Glomerular visceral epithelial cell (primary cell): ENCODE data around the gene DRD4.

Experiments used
- DNase-seq: peaks from one replicate; pipeline ENCODE4 v3.0.0-alpha.2; 2016; ENCODE audit errors: extremely low spot score

The DRD4 gene

DNA sequence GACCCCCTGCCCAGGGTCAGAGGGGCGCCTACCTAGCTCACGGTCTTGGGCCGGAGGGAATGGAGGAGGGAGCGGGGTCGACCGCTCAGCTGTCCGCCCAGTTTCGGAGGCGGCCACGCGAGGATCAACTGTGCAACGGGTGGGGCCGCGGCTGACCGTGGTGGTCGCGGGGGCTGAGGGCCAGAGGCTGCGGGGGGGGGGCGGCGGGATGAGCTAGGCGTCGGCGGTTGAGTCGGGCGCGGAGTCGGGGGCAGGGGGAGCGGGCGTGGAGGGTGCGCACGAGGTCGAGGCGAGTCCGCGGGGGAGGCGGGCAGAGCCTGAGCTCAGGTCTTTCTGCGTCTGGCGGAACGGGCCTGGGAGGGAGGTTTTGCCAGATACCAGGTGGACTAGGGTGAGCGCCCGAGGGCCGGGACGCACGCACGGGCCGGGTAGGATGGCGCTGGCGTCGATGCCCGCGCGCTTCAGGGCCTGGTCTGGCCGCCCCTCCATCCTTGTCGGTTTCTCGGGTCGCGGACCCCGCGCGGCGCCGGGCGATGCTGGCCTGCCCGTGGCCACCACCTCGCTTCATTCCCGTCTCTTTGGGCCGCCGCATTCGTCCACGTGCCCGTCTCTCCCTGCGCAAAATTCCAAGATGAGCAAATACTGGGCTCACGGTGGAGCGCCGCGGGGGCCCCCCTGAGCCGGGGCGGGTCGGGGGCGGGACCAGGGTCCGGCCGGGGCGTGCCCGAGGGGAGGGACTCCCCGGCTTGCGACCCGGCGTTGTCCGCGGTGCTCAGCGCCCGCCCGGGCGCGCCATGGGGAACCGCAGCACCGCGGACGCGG lies at the start of gene DRD4:
Gene DRD4, plus strand, starts transcription at position 759 of the 822 bp plus-strand sequence. Its CDS starts 36 bp downstream, at position 795.
- DNase-seq = no peak

DNA sequence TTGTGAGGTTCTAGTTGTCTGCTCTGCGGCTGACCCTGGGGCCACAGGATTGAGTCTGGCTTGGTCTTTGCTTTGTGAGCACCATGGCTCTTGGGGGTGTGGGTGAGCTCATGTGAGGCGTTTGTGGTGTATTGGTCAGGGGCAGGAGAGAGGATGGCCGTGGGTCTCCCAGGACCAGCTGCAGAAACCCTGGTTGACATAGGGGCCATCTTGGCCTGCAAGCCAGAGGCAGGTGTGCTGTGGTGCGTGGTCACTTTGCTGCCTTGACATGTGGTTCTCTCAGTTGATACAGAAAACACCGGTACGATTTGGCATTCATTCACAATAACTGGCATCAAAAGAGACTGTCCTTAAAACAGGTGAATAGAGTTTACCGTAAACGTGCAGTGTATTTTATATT lies 49.5 kb upstream of the DRD4 start:
- DNase-seq = peak; percentile 39

DNA sequence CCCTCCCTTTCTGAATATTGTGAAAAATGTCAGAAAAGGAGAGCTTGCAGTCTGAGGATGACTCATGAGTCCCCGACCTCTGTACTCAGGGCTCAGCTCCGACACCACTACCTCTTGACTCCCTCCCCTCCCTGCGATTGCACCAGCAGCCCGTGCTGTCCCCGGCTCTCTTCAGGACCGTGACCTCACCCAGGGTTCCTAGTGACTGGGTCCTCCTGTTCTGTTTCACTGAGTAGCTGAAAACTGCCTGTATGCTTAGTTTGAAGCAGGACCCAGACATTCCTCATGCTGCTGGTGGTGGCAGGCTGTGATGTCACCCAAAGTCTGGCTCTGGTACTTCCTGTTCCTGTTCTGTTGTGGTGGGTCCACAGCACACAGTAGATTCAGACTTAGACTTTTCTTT lies 49.1 kb upstream of the DRD4 start:
- peak; percentile 87 for DNase-seq

DNA sequence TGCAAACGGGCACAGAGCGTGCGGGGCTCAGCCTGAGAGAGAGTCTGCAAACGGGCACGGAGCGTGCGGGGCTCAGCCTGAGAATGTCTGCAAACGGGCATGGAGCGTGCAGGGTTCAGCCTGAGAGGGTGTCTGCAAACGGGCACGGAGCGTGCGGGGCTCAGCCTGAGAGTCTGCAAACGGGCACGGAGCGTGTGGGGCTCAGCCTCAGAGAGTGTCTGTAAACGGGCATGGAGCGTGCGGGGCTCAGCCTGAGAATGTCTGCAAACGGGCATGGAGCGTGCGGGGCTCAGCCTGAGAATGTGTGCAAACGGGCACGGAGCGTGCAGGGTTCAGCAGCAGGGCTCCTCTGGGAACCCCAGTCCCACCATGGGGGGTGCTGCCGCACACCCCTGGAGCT lies 47.3 kb upstream of the DRD4 start:
- no peak for DNase-seq

DNA sequence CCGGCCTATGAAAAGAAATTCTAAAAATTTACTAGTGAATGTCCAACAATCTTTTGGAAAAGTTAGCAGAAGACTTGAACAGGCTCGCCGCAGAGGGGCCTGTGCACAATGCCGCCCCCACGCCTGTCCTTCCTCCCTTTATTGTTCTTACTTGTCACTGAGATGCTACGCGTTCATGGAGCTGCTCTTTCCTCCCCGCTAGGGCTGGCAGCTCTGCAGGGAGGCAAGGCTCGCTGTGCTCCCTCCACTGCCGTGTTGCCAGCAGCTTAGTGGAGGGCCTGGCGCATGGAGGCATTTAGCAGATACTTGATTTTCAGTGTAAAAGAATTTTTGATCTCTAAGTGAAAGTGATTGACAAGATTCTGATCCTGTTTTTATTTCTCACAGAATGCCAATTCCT lies 46.1 kb upstream of the DRD4 start:
- DNase-seq = no peak

DNA sequence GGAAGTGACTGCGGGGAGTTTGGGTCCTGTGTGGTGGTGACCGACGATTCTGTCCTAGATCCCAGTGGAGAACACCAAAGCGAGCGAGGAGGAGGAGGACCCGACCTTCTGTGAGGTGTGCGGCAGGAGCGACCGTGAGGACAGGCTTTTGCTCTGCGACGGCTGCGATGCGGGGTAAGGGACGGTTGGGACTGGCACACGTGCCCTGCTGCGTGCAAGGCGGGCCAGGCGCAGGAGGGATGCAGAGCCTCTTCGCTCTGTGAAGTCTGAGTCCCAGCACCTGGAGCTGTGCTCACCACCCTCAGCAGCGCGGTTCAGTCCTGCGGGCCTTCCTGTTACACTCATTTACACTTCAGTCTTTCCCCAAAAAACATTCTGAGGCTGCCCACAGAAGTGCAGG lies 44.6 kb upstream of the DRD4 start:
- DNase-seq = no peak

DNA sequence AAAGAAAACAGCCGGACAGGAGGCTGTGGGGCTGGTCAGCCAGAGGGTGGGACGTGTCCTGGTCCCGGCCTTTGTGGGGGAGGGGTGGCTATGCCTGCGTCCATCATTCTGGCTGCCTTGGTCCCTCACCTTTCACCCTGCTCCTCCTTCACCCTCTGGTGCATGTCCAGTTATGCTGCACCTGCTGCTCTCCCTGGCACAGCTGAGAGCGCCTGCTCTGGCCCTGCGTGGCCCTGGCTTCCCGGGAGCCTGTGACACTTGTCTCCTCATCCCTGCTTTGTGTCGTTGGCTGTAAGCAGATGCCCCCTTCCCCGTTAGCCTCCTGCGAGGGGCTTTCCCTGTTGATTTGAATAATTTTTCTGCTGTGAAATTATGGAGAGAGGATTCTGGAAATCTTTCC lies 44.2 kb upstream of the DRD4 start:
- DNase-seq = no peak

DNA sequence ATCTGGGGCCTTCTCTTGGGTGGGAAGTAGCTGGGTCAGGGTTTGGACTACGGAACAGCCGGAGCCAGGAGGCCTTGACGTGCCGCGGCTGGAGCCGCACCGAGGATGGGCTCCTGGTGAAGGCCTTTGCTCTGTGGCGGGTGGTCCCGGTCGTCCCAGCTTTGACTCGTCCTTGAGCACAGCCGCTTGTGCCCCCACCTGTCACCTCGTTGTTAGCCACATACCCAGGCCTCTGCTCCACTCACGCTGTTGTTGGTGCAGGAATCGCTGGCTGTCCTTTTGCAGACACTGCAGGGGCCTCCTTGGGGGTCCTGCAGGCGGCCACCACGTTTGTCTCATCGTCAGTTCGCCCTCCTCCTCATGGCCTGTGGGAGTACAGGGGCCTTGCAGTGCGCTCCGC lies 43.7 kb upstream of the DRD4 start:
- DNase-seq = no peak

DNA sequence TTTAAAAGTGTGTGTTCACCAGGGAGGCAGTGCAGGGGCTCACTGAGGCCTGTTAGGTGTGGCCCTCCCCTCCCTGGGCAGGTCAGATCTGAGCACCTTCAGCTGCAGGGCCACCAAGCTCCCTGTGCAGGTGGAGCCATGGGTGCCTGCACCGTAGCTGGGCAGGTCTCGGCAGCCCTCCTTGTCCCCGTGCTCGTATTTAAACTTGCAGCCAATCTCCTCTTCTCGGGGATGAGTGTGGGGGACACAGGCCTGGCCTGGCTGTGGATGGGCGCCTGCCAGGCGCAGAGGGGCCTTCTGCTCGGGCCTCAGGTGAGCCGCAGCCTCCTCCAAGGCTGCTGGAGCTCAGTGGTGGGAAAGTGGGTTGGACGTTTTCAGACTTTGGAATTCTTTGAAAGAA lies 41.7 kb upstream of the DRD4 start:
- no peak for DNase-seq

DNA sequence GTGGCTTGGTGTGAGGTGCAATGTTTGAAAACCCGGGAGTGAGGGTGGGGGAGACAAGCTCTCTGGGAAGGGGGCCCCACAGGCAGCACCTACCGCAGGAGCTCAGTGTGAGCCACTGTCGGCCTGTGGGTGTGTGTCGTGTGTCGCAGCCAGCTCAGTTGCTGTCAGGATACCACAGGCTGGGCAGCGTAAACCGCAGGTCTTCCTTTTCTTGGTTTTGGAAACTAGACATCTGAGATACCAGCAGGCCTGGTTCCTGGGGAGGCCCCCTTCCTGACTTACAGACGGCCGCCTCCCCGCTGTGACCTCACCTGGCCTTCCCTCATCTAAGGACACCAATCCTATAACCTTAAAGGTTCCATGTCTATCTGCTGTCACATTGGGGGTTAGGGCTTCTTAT lies 40.7 kb upstream of the DRD4 start:
- DNase-seq = no peak

DNA sequence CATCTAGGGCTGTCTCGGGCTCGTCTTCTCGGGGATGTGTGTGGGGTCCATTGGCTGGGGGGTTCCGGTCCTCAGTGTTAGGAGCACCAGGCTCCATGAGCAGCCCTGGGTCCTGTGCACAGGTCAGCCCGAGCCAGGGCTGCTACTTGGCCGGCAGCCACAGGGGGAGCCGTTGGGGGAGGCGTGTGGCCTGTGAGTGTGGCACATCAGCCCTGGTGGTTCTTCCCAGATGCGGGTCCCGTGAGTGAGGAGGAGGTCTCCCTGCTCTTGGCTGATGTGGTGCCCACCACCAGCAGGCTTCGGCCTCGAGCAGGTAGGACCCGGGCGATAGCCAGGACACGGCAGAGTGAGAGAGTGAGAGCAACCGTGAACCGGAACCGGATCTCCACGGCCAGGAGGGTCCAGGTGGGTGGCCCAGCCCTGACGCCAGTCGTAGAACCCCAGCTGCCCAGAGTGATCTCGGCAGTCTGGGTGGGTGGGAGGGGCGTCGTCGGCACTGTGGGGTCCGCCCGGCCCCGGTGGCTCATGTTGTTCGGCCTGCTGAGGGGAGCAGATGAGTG lies 39.8 kb upstream of the DRD4 start:
- DNase-seq = no peak

DNA sequence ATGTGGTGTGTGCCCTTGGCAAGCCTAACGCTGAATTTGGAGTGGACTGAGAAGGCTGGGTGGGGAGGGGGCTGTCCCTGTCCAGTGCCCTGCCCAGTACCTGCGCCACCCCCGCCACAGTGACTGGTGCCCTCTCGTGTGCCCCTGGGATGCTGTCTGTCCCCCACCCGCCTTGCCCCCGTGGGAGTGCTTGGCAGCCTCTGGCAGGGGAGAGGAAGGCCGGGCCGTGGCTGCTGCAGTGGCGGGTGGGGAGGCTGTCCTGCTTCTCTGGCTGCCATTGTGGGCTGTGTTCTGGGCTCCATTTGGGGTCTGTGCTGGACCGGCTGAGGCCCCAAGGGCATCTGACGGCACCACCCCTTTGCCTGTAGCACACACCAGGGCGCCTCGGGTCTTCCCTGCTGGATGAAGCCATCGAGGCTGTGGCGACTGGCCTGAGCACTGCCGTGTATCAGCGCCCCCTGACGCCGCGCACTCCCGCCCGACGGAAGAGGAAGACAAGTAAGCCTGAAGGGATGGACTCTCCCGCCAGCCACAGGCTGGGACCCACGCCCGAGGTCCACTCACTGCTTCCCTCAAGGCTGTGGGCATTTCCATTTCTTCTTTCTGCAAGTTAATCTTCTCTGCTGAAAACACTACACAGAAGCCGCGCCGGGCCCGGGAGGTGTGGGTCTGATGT lies 38.9 kb upstream of the DRD4 start:
- DNase-seq = no peak

DNA sequence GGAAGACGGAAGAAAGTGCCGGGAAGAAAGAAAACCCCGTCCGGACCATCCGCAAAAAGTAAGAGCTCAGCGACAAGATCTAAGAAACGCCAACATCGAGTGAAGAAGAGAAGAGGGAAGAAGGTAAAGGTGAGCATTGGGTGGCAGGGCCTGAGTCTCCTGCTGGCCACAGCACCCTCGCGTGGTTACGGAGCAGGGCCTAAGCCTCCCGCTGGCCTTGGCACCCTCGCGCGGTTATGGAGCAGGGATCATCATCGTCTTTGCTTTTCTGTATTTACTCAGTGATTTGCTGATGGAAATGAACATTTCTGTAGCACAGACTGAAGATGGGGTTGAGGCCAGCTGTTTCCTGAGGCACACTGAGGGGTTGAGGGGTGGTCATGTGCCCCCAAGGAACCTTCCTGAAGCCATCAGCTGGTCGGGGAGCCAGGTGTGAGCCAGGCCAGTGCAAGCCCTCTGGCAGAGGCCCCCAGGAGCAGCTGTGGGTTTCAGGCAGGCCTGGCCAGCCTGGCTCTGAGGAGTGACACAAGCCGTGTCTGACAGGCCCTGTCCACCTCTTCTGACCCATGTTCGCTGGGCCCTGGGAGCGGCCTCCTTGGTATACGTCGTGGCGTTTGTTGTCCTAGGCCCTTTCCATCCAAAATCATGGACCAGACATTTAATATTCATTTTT lies 35.4 kb upstream of the DRD4 start:
- DNase-seq = no peak

DNA sequence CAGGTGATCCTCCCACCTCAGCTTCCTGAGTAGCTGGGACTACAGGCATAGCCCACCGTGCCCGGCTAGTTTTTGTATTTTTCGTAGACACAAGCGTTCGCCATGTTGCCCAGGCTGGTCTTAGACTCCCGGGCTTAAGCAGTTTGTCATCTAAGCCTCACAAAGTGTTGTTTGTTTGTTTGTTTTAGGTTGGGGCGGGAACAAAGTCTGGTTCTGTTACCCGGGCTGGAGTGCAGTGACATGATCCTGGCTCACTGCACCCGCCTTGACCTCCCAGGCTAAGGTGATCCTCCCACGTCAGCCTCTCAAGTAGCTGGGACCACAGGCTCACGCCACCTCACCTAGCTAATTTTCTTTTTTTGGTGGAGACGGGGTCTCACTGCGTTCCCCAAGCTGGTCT lies 33.9 kb upstream of the DRD4 start:
- DNase-seq = no peak

DNA sequence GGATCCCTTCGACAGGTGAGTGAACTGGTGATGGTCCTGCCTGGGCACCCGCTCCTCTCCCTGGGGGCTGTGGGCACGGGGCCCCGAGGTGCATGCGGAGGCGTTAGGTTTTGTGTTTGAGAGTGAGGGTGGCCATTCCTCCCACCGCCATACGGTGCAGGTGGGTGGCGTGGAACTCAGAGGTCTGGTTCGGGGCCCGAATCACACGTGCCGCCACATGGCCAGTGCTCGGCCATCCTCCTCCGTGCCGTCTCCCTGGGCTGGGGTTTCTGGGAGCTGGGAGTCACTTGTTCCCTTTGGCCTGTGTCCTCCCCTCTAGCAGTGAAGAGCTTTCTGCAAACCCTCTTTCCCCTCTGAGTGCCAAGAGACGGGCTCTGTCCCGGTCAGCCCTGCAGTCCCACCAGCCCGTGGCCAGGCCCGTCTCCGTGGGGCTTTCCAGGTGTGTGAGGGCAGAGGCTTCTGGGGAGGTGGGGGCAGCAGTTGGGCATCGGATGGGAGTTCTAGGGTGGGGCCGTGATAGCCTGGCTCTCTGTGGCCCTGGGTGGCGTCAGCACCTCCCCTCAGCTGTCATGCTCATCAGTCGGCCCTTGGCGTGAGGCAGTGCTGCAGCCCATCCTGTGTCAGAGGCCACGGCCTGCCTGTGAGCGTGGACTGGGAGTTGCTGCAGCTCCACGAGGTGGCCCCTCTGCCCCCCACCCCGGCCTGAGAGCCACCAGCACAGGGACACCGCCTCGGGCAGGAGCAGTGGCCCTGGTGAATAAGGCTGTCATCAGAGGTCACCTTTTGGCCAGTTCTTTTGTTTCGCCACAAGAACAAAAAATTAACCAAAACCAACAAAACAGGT lies 31.6 kb upstream of the DRD4 start:
- DNase-seq = no peak

DNA sequence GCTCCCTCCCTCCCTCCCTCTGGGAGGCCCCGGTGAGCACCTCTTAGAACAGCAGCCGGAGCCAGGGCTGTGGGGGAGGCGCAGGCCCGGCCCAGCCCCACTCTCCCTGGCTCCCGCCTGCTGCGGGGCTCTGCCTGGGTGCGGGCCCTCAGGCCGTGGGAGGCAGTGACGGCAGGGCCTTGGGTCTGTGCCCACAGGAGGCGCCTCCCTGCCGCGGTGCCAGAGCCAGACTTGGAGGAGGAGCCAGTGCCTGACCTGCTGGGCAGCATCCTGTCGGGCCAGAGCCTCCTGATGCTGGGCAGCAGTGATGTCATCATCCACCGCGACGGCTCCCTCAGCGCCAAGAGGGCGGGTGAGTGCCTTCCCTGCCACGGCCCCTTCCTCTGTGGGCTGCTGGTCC lies 30.8 kb upstream of the DRD4 start:
- peak; percentile 47 for DNase-seq

DNA sequence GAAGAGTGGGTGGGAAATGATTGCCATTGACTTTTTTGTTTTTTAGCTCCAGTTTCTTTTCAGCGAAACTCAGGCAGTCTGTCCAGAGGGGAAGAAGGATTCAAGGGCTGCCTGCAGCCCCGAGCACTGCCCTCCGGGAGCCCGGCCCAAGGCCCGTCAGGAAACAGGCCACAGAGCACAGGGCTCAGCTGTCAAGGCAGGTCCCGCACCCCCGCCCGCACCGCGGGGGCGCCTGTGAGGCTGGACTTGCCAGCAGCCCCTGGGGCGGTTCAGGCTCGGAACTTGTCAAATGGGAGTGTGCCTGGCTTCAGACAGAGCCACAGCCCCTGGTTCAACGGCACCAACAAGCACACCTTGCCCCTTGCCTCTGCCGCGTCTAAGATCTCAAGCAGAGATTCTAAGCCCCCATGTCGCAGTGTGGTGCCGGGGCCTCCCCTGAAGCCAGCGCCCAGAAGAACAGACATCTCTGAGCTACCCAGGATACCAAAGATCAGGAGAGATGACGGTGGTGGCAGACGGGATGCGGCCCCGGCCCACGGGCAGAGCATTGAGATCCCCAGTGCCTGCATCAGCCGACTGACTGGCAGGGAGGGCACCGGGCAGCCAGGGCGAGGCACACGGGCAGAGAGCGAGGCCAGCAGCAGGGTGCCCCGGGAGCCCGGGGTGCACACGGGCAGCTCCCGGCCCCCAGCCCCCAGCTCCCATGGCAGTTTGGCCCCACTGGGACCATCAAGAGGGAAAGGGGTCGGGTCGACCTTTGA lies 29.9 kb upstream of the DRD4 start:
- DNase-seq = no peak

DNA sequence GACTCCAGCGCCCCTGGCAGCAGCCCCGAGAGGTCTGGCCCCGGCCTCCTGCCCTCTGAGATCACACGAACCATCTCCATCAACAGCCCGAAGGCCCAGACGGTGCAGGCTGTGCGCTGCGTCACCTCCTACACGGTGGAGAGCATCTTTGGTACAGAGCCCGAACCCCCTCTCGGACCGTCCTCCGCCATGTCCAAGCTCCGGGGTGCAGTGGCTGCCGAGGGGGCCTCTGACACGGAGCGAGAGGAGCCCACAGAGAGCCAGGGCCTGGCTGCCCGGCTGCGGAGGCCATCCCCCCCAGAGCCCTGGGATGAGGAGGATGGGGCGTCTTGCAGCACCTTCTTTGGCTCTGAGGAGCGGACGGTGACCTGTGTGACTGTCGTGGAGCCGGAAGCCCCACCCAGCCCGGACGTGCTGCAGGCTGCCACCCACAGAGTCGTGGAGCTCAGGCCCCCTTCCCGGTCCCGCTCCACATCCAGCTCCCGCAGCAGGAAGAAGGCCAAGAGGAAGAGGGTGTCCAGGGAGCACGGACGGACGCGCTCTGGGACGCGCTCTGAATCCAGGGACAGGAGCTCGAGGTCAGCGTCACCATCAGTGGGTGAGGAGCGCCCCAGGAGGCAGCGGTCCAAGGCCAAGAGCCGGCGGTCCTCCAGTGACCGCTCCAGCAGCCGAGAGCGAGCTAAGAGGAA lies 29.0 kb upstream of the DRD4 start:
- no peak for DNase-seq

DNA sequence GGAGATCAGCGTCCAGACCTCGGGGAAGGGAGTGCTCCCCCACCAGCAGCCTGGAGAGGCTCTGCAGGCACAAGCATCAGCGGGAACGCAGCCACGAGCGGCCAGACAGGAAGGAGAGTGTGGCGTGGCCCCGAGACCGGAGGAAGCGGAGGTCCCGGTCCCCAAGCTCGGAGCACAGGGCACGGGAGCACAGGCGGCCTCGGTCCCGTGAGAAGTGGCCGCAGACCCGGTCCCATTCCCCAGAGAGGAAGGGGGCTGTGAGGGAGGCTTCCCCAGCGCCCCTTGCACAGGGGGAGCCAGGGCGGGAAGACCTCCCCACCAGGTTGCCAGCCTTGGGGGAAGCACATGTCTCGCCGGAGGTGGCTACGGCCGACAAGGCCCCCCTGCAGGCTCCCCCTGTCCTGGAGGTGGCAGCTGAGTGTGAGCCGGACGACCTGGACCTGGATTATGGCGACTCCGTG lies 28.2 kb upstream of the DRD4 start:
- no peak for DNase-seq

DNA sequence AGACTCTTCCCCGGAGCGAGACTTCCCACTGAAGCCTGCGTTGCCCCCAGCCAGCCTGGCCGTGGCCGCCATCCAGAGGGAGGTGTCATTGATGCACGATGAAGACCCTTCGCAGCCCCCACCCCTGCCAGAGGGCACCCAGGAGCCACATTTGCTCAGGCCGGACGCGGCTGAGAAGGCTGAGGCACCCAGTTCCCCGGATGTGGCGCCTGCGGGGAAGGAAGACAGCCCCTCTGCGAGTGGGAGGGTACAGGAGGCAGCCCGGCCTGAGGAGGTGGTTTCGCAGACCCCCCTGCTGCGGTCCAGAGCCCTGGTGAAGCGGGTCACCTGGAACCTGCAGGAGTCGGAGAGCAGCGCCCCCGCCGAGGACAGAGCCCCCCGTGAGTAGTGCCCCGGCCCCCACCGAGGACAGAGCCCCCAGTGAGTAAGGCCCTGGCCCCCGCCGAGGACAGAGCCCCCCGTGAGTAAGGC lies 27.7 kb upstream of the DRD4 start:
- DNase-seq = no peak
